HepG2 (cell line): ENCODE data around the gene MXD1. TPM values are rescaled to one million over a fixed set of nuclear protein-coding genes. Genes with fewer than 3 reads are reported as not detected.

ENCODE experiments used
- FUBP1 ChIP-seq: sonication (generic); formaldehyde crosslinking; IDR thresholded peaks from 2 replicates; pipeline ENCODE4 v1.5.1; 2020; ENCODE audit warnings: missing genetic modification reagents, mild to moderate bottlenecking, borderline replicate concordance
- HCFC1 ChIP-seq: fragments of 150-350 bp; IDR thresholded peaks from 2 replicates; pipeline ENCODE4 v1.6.1; 2014; ENCODE audit warnings: low read depth, low read length
- MYC ChIP-seq: sonication (generic); formaldehyde crosslinking; IDR thresholded peaks from 2 replicates; pipeline ENCODE4 v1.9.0; 2021; ENCODE audit warnings: missing genetic modification reagents, borderline replicate concordance
- ZFP91 ChIP-seq: sonication (generic); formaldehyde crosslinking; IDR thresholded peaks from 2 replicates; pipeline ENCODE4 v1.9.0; 2022; ENCODE audit warnings: missing genetic modification reagents, mild to moderate bottlenecking, borderline replicate concordance
- ZFX ChIP-seq: sonication (generic); formaldehyde crosslinking; IDR thresholded peaks from 2 replicates; pipeline ENCODE4 v1.4.0; 2020; ENCODE audit warnings: mild to moderate bottlenecking, low read depth, missing genetic modification reagents, moderate library complexity
- ZMYM4 ChIP-seq: sonication (generic); formaldehyde crosslinking; IDR thresholded peaks from 2 replicates; pipeline ENCODE4 v1.8.1; 2023; ENCODE audit warnings: mild to moderate bottlenecking, missing genetic modification reagents
- ZNF136 ChIP-seq: sonication (generic); formaldehyde crosslinking; IDR thresholded peaks from 2 replicates; pipeline ENCODE4 v1.8.1; 2022; ENCODE audit warnings: low read depth, mild to moderate bottlenecking, moderate library complexity, missing genetic modification reagents
- ZNF260 ChIP-seq: sonication (generic); formaldehyde crosslinking; IDR thresholded peaks from 2 replicates; pipeline ENCODE4 v1.4.0; 2020; ENCODE audit warnings: missing genetic modification reagents, low read depth, mild to moderate bottlenecking, borderline replicate concordance
- ZNF407 ChIP-seq: sonication (generic); formaldehyde crosslinking; IDR thresholded peaks from one replicate; pipeline ENCODE4 v1.5.1; 2020; ENCODE audit warnings: mild to moderate bottlenecking, missing genetic modification reagents; ENCODE audit errors: not compliant biosample characterization
- ZNF414 ChIP-seq: sonication (generic); formaldehyde crosslinking; IDR thresholded peaks from 2 replicates; pipeline ENCODE4 v1.5.0; 2020; ENCODE audit warnings: missing genetic modification reagents
- ZNF558 ChIP-seq: sonication (generic); formaldehyde crosslinking; IDR thresholded peaks from 2 replicates; pipeline ENCODE4 v1.9.0; 2022; ENCODE audit warnings: mild to moderate bottlenecking, missing genetic modification reagents, borderline replicate concordance
- ZNF780A ChIP-seq: sonication (generic); formaldehyde crosslinking; IDR thresholded peaks from 2 replicates; pipeline ENCODE4 v1.8.0; 2022; ENCODE audit warnings: mild to moderate bottlenecking, missing genetic modification reagents, moderate library complexity
- ZNF784 ChIP-seq: sonication (generic); formaldehyde crosslinking; IDR thresholded peaks from 2 replicates; pipeline ENCODE4 v1.5.1; 2020; ENCODE audit warnings: missing genetic modification reagents, mild to moderate bottlenecking, borderline replicate concordance
- ZNF788 ChIP-seq: sonication (generic); formaldehyde crosslinking; IDR thresholded peaks from 2 replicates; pipeline ENCODE4 v1.5.0; 2020; ENCODE audit warnings: mild to moderate bottlenecking, missing genetic modification reagents, borderline replicate concordance
- polyA plus RNA-seq, 8 experiments: library from polyadenylated mRNA; depleted of rRNA in 3 of 8; stranded (reverse) in 7 of 8; unstranded in 1 of 8; fragments of >200 nt; fragmentation: Illumina TruSeq in 4 of 8; extraction: Trizol in 4 of 8; gene quantifications; 2 replicates each; pipeline versions ENCODE4 v1.2.1 to v1.2.3, GENCODE V29; 2011 to 2016; ENCODE audit warnings: low read depth in 4 of 8, missing spikeins in 1 of 8, mixed read lengths in 1 of 8; ENCODE audit not compliant: insufficient read depth in 1 of 8
- total RNA-seq, 5 experiments: library from RNA; depleted of rRNA; stranded (reverse); fragments of >200 nt; fragmentation: Illumina TruSeq; extraction: Trizol; gene quantifications; 2 replicates each; pipeline ENCODE4 v1.2.3, GENCODE V29; 2016; ENCODE audit warnings: low read depth in 1 of 5

Gene MXD1
- total and polyA plus RNA-seq, 2 of the 13 experiments (the other 11 are each of a cell fraction or from before 2014, with no cell fraction given): 6.4 to 14.9 TPM

- peak; percentile 45 for TF ChIP-seq ZNF407 (CRISPR knock-in tag)
- no peak for TF ChIP-seq FUBP1 (CRISPR knock-in tag)
- peak; percentile 37; the same call in 1 of the 2 replicates for TF ChIP-seq ZNF414
- TF ChIP-seq ZFX (CRISPR knock-in tag): peak; percentile 76
- TF ChIP-seq ZMYM4 (CRISPR knock-in tag): 0 out of 2 replicates have a peak, but pooled peaks have one; percentile 39
- TF ChIP-seq HCFC1: no peak
- TF ChIP-seq ZNF558 (CRISPR knock-in tag): 0 out of 2 replicates have a peak, but pooled peaks have one; percentile 46
- peak; percentile 82; the same call in 1 of the 2 replicates for TF ChIP-seq MYC (CRISPR knock-in tag)
- TF ChIP-seq ZNF260 (CRISPR knock-in tag): no peak
- TF ChIP-seq ZNF136 (CRISPR knock-in tag): no peak
- TF ChIP-seq ZNF788: peak; percentile 46; the same call in 1 of the 2 replicates
- no peak for TF ChIP-seq ZNF780A (CRISPR knock-in tag)
- no peak for TF ChIP-seq ZNF784
- 0 out of 2 replicates have a peak, but pooled peaks have one; percentile 44 for TF ChIP-seq ZFP91 (CRISPR knock-in tag)
Measured at GRCh38 chr2:69975853-69976462, 61.0 kb downstream of the MXD1 start (continued).
